Fibroblast of skin of right quadriceps (primary cell): ENCODE data around the gene GALNT14.
"Not testable (repeated sequence)": the region's sequence is repeated elsewhere in the genome, so short reads cannot be mapped to it uniquely, and the experiment has no call there.

Experiments
- DNase-seq: peaks from one replicate; pipeline ENCODE4 v3.0.0-alpha.2; 2013

GALNT14 gene, protein sequence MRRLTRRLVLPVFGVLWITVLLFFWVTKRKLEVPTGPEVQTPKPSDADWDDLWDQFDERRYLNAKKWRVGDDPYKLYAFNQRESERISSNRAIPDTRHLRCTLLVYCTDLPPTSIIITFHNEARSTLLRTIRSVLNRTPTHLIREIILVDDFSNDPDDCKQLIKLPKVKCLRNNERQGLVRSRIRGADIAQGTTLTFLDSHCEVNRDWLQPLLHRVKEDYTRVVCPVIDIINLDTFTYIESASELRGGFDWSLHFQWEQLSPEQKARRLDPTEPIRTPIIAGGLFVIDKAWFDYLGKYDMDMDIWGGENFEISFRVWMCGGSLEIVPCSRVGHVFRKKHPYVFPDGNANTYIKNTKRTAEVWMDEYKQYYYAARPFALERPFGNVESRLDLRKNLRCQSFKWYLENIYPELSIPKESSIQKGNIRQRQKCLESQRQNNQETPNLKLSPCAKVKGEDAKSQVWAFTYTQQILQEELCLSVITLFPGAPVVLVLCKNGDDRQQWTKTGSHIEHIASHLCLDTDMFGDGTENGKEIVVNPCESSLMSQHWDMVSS

GRCh38 chr2:31138037-31138962 is at the start of gene GALNT14:
Gene GALNT14 (minus strand): TSS chr2:31138440. CDS start chr2:31138086, 354 bp downstream.
- DNase-seq: peak; percentile 68

- DNase-seq: no peak
Measured at GRCh38 chr2:31187166-31187565, 48.9 kb upstream of the GALNT14 start.

DNA sequence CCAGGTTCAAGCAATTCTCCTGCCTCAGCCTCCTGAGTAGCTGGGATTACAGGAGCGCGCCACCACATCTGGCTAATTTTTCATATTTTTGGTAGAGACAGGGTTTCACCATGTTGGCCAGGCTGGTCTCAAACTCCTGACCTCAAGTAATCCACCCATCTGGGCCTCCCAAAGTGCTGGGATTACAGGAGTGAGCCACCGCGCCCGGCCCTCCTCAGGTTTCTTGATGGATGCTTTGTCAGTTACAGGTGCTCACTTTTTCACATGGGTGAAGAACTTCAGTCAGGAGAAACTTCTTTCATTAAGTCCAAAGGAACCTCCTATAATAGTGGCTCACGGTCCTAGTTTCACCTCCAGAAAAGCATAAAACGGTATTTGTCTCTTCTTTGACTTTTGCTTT is 45.7 kb upstream of the GALNT14 start:
- not testable (repeated sequence) for DNase-seq

DNA sequence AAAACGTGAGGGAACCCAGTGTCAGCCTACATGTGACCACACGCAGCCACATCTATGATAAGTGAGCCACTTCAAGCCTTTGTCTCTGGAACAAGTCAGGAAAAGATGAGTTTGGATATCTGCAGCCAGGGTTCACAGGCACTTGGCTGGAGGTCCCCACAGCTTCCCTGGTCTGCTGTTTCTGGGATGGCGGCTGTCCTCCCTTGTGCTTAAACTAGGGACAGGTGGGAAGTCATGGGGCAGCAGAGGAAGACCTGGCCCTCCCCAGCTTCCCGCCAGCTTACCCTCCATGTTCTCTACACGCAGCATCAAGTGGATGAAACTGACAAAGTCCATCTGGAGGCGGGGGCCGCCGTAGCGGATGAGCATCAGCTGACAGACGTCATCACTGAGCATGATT is 38.5 kb upstream of the GALNT14 start:
- no peak for DNase-seq

GRCh38 chr2:31171142-31171541 is 32.9 kb upstream of the GALNT14 start:
- no peak for DNase-seq

GRCh38 chr2:31170071-31170698 is 31.9 kb upstream of the GALNT14 start:
- DNase-seq: peak; percentile 62

GRCh38 chr2:31168291-31168690 is 30.1 kb upstream of the GALNT14 start:
- DNase-seq: peak; percentile 27

DNA sequence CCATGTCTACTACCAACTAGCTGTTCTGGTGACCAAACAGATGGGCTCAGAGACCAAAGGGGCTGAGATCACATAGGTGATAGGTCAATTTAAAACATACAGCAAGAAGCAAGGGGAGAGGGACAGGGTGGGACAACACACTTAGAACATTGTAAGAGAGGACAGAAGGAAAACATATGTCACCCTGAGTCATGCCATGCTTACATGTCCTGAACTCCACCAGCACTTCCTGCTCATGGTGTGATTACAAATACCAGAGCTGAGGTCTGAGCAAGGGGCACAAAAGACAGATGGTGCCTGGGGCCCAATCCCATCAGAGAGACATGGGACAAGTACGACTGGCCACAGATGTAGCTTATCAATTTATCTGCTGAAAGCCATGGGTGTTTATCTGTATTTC is 28.7 kb upstream of the GALNT14 start:
- DNase-seq: no peak

DNA sequence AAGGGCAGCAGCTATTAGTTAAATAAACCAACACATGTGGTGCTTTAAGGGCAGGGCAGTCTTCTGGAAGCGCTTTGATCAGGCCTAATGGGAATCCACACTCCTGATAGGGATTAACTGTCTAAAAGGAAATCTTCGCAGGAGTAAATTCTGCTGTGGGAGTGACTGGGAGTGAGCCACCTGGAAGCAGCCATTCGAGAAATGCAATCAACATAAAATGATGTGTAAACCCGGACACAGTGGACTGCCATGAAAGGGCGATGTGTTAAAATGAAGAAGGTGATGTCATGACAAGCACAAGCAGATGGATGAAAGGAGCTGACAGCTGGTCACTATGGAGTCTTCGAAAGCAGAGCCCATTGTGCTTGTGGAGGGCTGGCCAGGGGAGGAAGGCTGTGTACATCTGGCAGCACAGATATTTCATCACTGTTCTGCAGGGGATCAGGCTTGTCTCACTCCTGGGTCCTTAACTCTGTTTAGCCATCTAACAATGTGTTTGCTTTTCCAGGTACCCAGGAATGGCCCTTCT is 24.8 kb upstream of the GALNT14 start:
- no peak for DNase-seq

- DNase-seq: no peak
Measured at GRCh38 chr2:31161637-31162036, 23.4 kb upstream of the GALNT14 start.

- DNase-seq: no peak
Measured at GRCh38 chr2:31151501-31151900, 13.3 kb upstream of the GALNT14 start.

DNA sequence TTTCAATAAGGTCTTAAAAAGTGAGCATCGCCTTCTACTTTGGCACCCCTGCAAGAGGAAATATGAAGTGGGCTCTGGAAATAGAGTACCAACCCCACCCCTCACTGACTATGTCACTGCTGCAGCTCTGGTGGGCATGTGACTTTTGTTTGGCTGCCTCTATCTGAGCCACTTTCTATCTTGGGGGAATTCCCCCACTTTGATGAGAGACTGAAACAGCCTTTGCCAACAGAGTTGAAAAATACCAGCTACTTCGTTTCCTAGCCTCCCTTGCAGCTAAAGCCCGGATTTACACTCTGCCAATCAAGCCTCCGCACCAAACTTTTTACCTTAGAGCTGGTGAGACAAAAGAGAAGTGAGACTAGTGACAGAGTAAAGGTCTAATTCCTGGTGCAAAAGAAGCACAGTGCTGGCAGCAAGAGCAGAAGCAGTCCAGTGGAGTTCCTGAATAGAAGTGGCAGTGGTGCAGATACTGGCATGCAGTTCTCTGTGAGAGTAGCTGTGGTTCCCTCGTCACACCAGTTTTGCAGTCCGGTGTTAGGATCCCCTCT is 12.0 kb upstream of the GALNT14 start:
- DNase-seq: no peak

DNA sequence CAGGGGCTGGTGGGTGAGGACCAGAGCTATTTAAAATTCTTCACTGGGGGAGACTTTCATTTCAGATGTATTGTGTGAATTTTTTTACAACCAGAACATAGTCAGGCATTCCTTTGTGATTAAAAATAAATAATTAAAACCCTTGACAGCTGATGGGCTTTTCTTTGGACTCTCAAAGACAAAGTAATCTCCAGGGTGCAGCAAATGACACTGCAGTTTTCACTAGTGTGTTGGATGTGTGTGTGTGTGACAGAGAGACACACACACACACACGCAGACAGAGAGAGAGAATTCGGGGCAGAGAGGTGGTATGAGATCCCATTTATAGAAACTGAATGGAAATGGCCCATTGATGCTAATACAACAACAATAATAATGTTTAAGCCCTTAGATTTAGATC is 10.3 kb upstream of the GALNT14 start:
- DNase-seq: no peak

DNA sequence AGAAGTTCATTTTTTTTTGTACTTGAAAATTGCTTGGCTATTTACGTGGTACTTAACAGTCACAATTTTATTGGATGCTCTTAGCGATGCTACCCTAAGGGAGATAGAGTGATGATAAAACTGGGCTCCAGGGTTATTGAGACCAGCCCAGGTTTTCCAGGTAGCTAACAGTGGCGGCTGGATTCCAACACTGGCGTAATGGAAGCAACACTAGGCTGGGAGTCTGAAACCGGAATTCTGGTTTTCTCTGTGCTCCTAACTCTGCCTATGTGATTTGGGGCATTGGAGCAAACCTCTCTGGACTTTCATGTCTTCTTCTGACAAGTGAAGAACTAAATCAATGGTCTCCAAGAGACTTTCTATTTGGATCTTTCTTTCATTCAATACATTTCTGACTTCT is 9.4 kb upstream of the GALNT14 start:
- DNase-seq: no peak

GRCh38 chr2:31142110-31142509 is 3.9 kb upstream of the GALNT14 start:
- DNase-seq: peak; percentile 36

DNA sequence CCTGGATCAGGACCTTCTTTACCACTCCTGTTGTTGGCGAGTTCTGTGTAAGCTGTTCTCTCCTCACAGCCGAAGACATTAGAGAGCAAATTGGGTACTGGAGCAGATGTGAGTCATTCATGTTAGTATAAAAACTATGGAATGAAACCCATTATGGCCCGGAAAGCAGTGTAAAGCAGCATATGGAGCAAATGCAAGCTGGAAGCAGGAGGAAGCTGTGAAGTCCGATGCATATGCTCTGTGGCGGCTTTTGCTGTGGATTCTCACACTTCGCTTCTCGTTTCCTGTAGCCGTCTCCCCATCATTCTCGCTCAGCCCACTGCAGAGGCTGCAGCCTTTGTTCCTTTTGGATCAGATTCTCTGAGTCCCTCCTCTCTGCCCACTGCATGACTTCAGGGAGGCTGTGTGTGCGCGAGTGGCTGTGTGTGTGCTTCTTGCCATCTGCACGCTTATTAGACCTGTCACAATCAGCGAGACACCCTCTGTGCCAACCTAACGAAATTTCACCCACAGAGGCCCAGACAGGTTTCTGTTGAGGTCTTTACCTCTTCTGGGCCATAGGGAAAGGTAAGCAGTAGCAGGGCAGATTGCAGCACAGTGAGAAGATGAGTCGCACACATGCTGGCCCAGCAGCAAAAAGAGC is 3.3 kb upstream of the GALNT14 start:
- DNase-seq: peak; percentile 71

- DNase-seq: peak; percentile 68
Measured at GRCh38 chr2:31140151-31140550, 1.9 kb upstream of the GALNT14 start.

- no peak for DNase-seq
Measured at GRCh38 chr2:31139671-31140070, 1.4 kb upstream of the GALNT14 start.

- peak; percentile 34 for DNase-seq
Measured at GRCh38 chr2:31137211-31138036, 816 bp downstream of the GALNT14 start.

DNA sequence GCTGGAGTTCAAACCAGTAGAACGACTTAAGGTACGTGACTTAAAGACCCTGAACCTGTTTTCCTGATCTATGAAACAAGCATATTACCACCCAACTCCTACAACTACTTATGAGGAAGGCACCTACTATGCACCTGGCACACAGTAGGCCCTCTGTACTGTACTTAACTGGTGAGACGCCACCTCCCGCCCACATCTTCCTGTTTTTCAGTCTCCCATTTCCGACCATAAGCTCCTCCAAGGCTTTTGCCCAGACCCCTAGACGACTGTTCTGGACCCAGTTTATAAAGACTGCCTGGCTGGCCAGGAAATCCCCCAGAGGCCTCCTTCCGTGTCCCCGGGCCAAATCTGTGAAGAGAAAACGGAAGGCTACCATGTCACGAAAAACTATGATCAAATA is 1.5 kb downstream of the GALNT14 start:
- no peak for DNase-seq

- no peak for DNase-seq
Measured at GRCh38 chr2:31136000-31136399, 2.2 kb downstream of the GALNT14 start.
